Neuron (in vitro differentiated cells): ENCODE data around the gene ZNF407.

ENCODE experiments used
- H2AFZ ChIP-seq: one replicate; pipeline ENCODE4 v1.6.1; 2013; ENCODE audit warnings: low read depth, mild to moderate bottlenecking, inconsistent platforms, low read length, moderate library complexity
- H3K27me3 ChIP-seq: one replicate; pipeline ENCODE4 v1.6.1; 2013; ENCODE audit warnings: low read length; ENCODE audit not compliant: insufficient read depth
- H3K36me3 ChIP-seq: one replicate; pipeline ENCODE4 v1.6.1; 2013; ENCODE audit warnings: low read length; ENCODE audit not compliant: insufficient read depth
- H3K4me1 ChIP-seq: one replicate; pipeline ENCODE4 v1.6.1; 2013; ENCODE audit warnings: low read length; ENCODE audit not compliant: insufficient read depth
- H3K4me3 ChIP-seq: 2 replicates; pipeline ENCODE4 v1.5.1; 2013; ENCODE audit warnings: mild to moderate bottlenecking, low read length, moderate library complexity
- H3K9me3 ChIP-seq: one replicate; pipeline ENCODE4 v1.6.1; 2013; ENCODE audit warnings: low read length

ZNF407 gene

DNA sequence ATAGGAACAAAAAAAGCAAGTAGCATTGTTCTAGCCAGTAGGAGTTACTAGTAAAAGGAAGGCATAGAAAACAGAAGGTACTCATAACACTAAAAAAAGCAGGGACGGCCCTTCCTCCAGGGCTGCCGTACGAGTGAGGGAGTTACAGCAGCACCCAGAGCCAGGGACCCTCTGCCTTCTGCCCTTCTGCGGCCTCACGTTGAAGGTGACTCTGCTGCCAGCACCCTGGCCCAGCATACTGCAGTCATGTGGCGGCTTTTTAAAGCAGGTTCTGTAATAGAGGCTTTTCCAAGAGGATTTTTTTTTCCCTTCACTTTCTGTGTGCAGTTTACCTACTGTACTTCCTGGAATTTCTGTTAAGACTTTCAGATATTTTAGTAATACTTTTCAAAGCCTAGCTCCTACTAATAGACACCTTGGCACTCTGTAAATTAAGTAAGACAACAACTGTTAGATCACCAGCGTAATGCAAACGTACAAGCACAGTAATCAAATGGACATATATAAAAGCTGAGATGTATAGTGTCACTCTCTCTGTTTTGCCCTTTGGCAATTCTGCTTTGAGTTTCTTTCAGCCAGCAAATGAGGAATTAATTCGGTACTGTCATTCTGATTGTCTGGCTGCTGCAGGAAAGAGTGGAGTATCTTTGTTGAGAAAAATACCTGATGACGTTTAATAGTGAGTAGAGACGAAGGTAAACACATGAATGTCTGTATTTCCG is 449.7 kb downstream of the ZNF407 start:
- no peaks in the 10 kb centered on the region for H3K9me3 ChIP-seq
- peaks cover 7% of the 10 kb centered on the region for H3K4me1 ChIP-seq
- no peaks in the 10 kb centered on the region for H3K36me3 ChIP-seq
- H2AFZ ChIP-seq: no peak overlapping the region
- H3K4me3 ChIP-seq: no peak overlapping the region
- no peaks in the 10 kb centered on the region for H3K27me3 ChIP-seq

DNA sequence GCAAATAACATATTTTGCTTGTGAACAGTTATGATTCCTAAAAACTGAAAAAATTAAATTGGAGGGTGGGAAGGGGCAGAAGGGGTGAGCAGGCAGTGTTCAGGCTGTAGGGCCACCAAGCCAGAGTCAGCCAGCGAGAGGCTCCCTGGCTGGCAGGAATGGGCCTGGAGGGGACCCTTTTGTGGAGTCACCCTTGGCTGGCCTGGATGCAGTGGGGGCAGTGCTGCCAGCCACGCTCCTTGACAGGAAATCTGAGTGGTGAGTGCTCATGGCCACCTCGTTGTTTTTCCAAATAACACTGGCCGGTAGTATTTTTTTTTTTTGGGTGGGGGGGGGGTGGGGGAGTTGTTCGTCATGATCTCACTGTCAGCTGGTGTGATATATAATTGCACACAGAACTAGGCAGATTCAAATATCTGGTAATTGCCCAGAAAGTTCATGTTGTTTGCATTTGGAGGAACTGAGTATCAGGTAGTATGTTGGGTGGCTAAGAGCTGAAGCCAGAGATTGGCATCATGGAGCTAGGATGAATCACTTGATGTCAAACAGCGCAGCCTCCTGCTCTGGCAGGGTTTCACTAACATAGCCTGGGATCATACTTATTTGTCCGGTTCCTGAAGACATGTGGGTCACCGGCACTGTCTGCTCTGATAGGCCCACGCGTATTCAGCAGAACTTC is 451.2 kb downstream of the ZNF407 start:
- Histone ChIP-seq H3K9me3 (no peaks in the 10 kb centered on the region), H2AFZ (no peak overlapping the region), H3K36me3 (no peaks in the 10 kb centered on the region), H3K4me3 (no peak overlapping the region), H3K4me1 (peaks cover 7% of the 10 kb centered on the region), H3K27me3 (no peaks in the 10 kb centered on the region)

DNA sequence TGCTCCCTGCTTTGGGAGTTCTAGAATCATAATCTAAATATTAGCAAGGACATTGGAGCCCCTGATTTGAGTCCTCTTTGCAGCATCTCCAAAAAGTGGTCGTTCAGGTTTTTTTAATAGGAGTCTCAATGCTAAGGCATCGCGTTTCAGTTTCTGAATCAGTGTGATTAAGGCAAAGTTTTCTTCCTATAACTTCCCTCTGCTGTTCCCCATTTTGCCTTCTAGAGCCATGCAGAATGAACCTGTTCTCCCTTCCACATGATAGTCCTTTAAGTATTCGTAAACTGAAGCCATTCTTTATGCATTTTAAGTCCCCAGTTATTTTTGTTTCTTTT is 451.8 kb downstream of the ZNF407 start:
- Histone ChIP-seq H3K4me1 (peaks cover 7% of the 10 kb centered on the region), H3K27me3 (no peaks in the 10 kb centered on the region), H3K4me3 (no peak overlapping the region), H3K36me3 (no peaks in the 10 kb centered on the region), H2AFZ (no peak overlapping the region), H3K9me3 (no peaks in the 10 kb centered on the region)

DNA sequence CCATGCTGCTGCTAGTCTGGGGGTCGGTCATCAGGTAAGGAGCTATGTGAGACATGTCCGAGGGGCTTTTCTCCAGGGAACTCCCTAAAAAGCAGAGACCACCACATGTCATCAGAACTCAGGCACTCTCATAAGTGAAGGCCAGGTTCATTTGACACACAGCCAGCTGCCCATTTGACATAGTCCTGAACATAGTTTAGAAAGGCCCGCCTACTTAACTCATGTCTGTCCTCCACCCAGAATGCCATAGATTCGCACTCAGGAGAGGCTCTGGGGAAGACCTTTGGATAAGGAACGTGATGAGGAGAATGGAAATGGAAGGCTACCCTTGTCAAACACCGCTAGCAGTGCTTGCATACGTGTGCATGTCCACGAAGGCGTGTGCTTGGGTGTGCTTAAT is 454.1 kb downstream of the ZNF407 start:
- Histone ChIP-seq H3K4me3 (no peak overlapping the region), H2AFZ (no peak overlapping the region), H3K9me3 (no peaks in the 10 kb centered on the region)

DNA sequence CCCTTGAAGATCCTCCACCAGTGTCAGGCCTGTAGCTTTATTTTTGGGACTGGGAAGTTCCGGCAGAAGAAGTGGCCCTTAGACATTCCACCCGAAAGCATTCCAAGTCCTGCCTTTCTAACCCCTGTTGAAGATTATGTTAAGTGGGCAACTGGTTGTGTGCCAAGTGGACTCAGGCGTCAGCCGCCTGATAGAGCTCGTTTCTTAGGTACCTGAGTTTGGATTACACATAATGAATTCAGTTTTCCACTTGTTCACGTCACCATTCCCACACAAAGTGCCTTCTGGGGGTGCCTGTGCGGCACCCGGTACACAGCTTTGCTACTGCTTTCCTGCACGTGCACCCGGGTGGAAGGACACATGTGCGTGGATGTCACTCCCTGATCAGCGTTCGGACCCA is 454.8 kb downstream of the ZNF407 start:
- Histone ChIP-seq H3K9me3 (no peaks in the 10 kb centered on the region), H3K4me3 (no peak overlapping the region), H3K27me3 (no peaks in the 10 kb centered on the region), H3K4me1 (peaks cover 7% of the 10 kb centered on the region), H3K36me3 (no peaks in the 10 kb centered on the region), H2AFZ (no peak overlapping the region)

More for the DNA sequence above, 454.1 kb downstream of the ZNF407 start:
- Histone ChIP-seq H3K4me1 (no peaks in the 10 kb centered on the region), H3K27me3 (no peaks in the 10 kb centered on the region), H3K36me3 (no peaks in the 10 kb centered on the region)

DNA sequence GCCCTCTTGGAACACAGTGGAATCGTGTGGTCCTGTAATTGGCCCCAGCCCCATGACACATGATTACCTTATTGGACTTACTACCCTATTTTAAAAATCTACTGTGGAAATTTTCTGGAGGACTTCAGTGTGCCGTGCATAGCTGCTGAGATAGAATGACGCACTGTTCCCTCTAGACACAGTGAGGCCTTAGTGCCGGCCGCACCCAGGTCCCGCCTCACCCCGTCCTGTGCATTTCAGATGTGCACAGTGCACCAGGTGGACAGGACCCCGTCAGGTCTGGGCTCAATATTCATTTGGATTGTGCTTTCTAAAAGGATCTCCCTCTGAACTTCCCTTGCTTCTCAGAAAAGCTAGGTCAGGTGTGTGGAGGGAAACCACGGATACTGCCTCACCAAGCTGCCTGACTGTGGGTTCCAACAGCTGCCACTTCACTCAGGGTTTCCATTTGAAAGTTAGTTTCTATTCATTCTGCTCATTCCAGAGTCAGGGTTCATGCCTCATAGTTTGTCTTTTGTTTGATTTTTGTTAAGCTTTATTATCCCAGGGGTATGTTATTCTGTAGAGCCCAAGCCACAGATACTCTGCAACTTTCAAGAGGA is 455.5 kb downstream of the ZNF407 start:
- Histone ChIP-seq H2AFZ (no peak overlapping the region), H3K9me3 (no peaks in the 10 kb centered on the region), H3K4me3 (no peak overlapping the region), H3K4me1 (peaks cover 9% of the 10 kb centered on the region), H3K27me3 (no peaks in the 10 kb centered on the region), H3K36me3 (no peaks in the 10 kb centered on the region)

DNA sequence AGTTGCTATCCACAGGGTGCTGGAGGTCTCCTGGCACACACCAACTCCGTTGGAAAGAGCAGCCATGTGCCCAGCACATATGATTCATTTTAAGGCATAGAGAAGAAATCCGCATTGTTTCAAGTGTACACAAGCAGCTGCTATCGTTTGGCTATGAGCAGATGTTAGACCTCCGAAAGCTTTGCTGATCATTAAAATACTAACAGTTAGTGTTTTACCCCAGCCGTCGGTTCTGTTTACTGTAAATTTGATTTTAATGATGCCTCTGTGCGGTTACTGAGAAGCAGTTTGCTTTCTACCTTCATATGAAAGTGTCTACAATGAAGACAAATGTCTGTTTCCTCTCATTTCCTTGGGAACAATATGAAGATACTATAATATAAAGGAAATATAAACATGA is 456.4 kb downstream of the ZNF407 start:
- H2AFZ ChIP-seq: no peak overlapping the region
- no peaks in the 10 kb centered on the region for H3K9me3 ChIP-seq
- no peaks in the 10 kb centered on the region for H3K36me3 ChIP-seq
- H3K4me1 ChIP-seq: peaks cover 9% of the 10 kb centered on the region
- no peaks in the 10 kb centered on the region for H3K27me3 ChIP-seq
- no peak overlapping the region for H3K4me3 ChIP-seq

DNA sequence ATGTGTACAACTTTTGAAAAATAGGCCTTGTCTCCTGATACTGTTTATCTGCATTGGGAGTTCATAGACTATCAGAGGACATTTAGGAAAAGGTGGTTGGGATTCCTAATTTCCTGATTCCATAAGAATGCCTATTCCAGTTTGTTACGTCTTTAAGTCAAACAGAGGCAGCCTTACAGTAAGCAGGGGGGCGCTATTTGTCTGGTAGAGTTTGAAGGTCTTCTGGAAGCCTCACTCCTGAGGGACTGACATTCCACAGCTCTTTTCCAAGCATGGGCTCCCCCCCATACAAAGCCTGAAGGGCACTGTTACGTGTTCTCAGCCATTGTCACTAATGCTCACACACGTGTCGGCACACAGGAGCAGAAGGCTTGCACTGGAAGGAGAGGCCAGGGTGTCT is 456.9 kb downstream of the ZNF407 start:
- Histone ChIP-seq H2AFZ (no peak overlapping the region), H3K9me3 (no peaks in the 10 kb centered on the region), H3K4me3 (no peak overlapping the region), H3K27me3 (no peaks in the 10 kb centered on the region), H3K36me3 (no peaks in the 10 kb centered on the region), H3K4me1 (peaks cover 9% of the 10 kb centered on the region)

DNA sequence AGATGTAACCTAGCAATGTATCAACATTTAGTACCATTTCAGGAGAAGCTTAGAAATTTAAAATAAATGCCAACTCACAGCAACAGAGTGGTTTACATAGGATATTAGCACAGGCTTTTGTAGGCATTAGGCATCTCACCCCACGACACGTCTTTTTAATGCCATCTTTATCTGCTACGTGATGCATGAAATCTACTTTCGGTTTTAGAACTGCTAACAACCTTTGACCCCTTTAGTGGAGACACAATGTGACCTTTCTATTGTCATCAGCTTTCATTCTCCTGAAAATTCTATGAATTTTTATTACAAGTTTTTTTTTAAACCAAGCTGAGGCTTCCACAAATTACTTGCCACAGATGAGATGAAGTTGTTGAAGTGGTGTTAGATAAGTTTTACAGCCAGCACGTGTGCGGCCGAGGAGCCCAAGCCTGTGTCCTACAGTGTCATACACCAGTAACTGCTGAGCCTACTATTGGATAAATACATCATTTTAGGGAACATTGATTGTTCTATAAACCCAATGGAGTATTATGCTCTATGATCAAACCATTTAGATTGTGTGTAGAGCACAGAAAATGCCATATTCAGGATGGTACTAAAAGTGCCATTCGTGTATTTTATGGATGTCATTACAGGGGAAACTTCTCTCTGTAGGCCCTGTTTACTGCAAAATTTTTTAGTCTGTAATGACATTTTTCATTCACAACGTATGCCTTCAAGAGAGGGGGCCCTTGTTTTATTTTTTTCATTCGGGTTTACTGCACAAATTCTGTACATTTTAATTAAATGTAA is 459.7 kb downstream of the ZNF407 start:
- Histone ChIP-seq H3K4me3 (no peak overlapping the region), H2AFZ (no peak overlapping the region), H3K4me1 (peaks cover 9% of the 10 kb centered on the region), H3K9me3 (no peaks in the 10 kb centered on the region), H3K36me3 (no peaks in the 10 kb centered on the region), H3K27me3 (no peaks in the 10 kb centered on the region)

DNA sequence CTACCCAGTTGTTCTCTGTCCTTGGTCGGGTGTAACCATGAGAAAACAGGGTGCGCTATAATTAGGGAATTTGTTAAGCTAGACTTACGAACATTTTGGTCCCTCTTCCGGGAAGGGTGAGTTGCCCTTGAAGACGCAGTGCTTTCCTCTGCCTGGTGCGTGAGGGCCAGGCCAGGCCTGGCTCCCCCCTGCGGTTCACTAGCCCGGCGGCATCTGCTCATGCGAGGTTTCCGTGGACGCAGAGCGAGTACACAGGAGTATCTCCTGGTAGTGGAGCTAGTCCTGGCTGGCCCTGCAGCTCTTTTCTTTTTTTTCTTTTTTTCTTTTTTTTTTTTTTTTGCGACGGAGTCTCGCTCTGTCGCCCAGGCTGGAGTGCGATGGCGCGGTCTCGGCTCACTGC is 462.5 kb downstream of the ZNF407 start:
- Histone ChIP-seq H2AFZ (no peak overlapping the region), H3K36me3 (peaks cover 7% of the 10 kb centered on the region), H3K27me3 (no peaks in the 10 kb centered on the region), H3K9me3 (no peaks in the 10 kb centered on the region), H3K4me1 (peaks cover 9% of the 10 kb centered on the region), H3K4me3 (no peak overlapping the region)

DNA sequence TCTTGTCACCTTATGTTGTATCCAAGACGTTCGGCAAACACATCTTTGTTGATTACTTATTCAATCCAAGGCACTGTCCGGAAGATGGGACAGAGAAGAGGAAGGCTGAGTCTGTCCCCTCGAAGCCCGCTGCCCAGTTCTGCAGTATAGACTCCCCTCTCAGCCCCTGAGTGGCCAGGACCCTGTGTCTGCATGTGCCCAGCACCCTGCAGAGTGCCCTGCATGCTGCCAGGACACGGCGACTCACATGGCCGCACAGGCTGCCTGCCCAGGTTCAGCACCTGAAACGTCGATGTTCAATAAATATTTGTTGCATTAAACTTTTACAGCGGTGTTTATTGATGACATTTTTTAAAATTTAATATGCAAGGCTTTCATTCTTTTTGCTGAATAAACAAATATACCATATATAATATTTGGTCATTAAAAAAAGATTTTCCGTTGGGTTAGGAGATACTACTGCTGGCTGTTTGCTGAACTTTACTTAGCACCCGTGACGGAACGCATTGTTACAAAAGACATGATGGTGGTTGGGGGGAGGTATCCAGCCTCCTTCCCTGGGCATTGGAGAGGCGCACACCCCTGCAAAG is 464.7 kb downstream of the ZNF407 start:
- H3K27me3 ChIP-seq: no peaks in the 10 kb centered on the region
- H2AFZ ChIP-seq: no peak overlapping the region
- no peak overlapping the region for H3K4me3 ChIP-seq
- H3K4me1 ChIP-seq: peaks cover 3% of the 10 kb centered on the region
- H3K9me3 ChIP-seq: no peaks in the 10 kb centered on the region
- H3K36me3 ChIP-seq: peaks cover 7% of the 10 kb centered on the region

DNA sequence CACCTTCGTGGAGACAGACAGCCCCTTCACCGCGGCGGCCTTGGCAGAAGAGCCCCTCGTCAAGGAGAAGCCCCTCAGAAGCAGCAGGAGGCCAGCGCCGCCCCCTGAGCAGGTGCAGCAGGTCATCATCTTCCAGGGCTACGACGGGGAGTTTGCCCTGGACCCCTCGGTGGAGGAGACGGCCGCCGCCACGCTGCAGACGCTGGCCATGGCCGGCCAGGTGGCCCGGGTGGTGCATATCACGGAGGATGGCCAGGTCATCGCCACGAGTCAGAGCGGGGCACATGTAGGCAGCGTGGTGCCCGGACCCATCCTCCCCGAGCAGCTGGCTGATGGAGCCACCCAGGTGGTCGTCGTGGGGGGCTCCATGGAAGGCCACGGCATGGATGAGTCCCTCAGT is 465.5 kb downstream of the ZNF407 start:
- Histone ChIP-seq H3K4me1 (no peaks in the 10 kb centered on the region), H3K4me3 (no peak overlapping the region), H3K36me3 (peaks cover 7% of the 10 kb centered on the region), H3K27me3 (no peaks in the 10 kb centered on the region), H2AFZ (no peak overlapping the region), H3K9me3 (no peaks in the 10 kb centered on the region)
